Kidney tubule cell (primary cell): ENCODE data around the gene ITGB1.
A peak's percentile ranks its signal among the peaks of the same experiment; 100 is the strongest.
"Not testable (repeated sequence)": the region's sequence is repeated elsewhere in the genome, so short reads cannot be mapped to it uniquely, and the experiment has no call there.

Experiments
- DNase-seq: peaks from one replicate; pipeline ENCODE4 v3.0.0-alpha.2; 2018; ENCODE audit warnings: low spot score

The ITGB1 gene

DNA sequence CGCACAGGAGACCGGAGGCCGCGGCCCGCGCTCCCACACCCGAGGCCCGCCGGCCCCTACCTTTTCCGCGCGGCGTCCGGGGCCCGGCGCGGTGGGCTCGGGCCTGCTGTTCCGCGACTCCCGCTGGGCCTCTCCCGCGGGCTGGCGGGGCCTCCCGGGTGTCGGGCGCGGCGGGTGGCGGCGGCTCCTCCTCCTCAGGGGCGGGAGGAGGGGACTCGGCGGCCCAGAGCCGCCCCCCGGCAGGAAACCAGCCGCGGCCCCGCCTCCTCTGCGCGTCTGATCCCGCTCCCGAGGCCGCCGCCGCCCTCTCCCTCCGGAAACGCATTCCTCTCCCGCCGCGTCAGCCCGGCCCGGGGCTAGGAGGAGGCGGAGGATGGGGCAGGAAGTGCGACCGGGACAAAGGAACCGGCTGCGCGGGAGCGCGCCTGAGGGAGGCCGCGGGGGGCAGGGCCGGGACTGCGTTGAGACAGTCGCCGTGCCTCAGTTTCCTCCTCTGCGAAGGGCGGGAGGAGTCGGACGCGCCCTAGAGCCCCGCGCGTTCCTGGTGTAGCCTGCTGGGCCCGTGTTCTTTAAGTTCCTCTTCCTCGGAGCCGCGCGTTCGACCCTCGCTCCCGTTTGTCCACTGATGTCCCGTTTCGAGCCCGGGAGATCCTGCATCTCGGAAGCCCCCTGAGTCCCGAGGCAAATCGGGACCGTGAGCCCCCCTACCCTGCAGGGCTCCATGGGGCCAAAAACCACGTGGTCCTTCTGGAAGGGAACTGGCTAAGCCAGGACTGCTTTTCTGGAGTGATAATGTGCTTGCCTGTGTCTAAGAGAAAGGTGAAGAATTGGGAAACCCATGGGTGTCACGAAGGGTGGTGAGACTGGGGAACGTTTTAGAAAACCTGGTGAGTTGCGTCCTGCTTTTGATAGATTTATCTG is at the start of gene ITGB1:
Gene ITGB1 (minus strand): TSS at position 146 of the 921 bp plus-strand sequence. CDS start 22,672 bp downstream, outside the sequence.
- peak; percentile 98 for DNase-seq

DNA sequence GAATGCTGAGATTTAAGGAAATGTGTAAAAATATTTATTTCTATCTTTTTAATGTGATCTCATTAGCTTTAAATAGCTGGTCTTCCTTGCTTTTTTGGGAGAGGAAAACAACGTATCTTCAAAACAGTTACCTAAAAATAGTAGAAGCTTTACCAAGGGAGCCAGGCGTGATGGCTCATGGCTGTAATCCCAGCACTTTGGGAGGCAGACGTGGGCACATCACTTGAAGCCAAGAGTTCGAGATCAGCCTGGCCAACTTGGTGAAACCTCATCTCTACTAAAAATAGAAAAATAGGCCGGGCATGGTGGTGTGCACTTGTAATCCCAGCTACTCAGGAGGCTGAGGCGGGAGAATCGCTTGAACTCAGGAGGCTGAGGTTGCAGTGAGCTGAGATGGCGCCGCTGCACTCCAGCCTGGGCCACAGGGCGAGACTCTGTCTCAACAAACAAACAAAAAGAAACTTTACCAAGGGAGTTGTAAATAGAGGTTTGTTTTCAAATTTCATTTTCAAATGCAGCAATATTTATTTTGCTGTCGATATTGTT is 48.4 kb upstream of the ITGB1 start:
- DNase-seq, result no peak

DNA sequence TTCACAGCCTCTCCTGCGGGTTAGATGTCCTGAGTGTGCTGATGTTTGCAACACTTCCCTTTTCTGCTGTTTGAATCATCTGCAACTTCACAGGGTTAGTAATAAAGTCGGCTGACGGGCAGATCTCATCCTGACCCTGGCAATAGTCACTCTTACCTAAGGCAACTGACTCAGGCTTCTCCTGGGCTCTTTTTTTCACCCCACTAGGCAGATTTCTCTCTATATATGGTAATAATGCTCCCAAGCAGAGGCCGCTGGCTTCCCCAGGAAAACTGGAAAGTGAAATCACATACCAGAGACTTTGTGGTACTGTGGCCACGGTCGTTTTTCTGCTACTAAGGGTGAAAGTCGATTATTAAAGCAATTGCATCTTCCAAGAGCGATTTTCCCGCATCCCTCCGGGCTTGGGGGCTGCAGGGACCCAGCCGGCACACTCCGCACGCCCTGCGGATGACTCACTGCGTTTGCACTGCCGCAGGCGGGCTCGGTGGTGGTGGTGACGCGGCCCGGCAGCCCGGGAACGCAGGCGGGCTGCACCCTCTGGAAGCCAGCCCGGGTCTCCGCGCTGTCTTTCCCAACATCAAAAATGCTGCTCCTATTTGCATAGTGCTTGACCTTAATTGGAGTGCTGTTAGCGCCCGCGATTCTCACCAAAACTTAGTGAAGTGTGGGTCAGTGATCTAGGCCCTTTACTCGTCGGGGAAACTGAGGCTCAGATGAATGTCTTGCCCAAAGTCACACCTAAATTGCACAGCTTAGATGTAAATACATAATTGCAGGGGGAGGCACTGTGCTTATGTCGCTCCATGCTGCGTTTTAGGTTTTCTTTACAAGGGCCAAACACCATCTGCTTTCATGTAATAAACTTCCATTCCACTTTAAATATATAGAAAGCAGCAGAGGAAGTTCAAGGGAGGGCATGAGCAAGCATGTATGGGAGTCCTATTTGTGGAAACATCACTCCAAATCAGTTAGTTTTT is 47.6 kb upstream of the ITGB1 start:
- peak; percentile 98 for DNase-seq

DNA sequence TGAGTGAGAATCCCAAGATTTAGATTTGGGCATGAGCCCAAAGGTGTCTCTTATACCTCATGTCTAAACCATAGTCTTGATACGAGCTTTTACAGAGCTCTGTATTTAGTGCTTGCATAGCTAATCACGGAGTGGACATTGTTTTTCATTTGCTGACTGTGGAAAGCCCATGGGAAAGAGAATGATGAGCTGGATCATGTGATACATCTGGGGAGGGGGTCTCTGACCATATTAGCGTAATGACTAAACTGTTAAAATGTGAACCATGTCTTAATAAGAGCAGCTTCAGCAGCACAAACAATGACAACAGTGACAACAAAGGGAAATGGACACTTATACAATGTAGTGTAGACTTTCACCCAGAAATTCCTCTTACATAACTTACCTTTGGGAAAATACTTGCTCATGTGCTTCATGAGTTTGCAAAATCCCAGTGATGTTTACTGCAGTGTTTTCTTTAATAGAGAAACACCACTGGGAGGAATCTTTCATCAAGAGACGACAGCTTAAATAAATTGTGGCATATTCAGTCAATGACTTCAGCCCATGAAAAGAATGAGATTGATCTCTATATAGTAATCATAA is 44.0 kb upstream of the ITGB1 start:
- no peak for DNase-seq

DNA sequence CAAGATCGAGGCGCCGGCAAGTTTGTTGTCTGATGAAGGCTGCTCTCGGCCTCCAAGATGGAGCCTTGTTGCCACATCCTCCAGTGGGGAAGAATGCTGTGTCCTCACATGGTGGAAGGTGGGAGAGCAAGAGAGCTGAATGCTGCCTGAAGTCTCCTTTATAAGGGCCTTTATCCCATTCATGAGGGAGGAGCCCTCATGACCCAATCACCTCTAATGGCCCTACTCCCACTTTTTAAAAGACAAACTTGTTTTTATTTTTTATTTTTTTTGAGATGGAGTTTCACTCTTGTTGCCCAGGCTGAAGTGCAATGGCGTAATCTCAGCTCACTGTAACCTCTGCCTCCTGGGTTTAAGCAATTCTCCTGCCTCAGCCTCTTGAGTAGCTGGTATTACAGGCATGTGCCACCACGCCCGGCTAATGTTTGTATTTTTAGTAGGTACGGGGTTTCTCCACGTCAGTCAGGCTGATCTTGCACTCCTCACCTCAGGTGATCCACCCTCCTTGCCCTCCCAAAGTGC is 40.1 kb upstream of the ITGB1 start:
- DNase-seq, result not testable (repeated sequence)

DNA sequence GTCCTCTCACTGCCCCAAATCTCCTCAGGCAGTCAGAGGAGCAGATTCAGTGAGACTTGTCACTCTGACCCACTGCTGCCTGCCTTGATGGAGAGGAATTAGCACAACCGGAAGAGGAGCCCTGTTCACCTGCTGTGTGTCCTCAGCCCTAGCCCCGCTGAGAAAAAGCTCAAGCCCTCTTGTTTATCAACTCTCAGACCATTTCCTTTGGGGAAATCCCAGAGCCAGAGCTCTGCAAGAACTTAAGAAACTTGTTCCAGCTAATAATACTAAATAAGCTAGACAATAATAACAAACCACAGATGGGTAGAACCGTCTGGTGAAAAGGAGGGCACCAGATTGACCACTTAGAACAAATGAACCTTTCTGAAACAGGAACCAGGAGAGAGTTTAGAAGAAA is 37.7 kb upstream of the ITGB1 start:
- no peak for DNase-seq

DNA sequence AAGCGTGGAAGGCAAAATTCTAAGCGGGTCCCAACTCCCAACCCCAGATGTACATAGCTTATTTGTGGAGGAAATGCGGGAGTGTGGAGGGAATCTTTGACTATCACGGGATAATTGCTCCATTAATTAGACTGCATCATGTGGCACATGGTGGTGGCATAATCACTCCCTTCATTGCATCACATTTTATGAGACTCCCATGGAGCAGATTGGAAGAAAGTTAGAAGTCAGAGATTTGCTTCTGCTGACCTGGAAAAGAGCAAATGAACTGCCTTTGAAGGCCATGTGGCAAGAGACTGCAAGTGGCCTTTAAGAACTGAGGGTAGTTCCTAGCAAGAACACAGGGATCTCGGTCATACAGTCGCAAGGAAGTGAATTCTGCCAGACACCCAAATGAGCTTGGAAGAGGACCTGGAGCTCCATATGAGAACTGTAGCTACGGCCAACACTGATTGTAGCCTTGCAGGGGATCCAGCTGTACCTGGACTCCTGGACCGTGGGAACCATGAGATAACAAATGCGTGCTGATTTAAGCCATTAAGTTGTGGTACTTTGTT is 37.1 kb upstream of the ITGB1 start:
- no peak for DNase-seq

DNA sequence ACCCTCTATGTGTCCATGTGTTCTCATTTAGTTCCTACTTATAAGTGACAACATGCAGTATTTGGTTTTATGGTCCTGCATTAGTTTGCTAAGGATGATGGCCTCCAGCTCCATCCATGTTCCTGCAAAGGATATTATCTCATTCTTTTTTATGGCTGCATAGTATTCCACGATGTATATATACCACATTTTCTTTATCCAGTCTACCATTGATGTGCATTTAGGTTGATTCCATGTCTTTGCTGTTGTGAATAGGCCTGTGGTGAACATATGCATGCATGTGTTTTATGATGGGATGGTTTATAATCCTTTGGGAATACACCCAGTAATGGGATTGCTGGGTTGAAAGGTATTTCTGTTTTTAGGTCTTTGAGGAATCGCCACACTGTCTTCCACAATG is 36.6 kb upstream of the ITGB1 start:
- DNase-seq, result not testable (repeated sequence)

DNA sequence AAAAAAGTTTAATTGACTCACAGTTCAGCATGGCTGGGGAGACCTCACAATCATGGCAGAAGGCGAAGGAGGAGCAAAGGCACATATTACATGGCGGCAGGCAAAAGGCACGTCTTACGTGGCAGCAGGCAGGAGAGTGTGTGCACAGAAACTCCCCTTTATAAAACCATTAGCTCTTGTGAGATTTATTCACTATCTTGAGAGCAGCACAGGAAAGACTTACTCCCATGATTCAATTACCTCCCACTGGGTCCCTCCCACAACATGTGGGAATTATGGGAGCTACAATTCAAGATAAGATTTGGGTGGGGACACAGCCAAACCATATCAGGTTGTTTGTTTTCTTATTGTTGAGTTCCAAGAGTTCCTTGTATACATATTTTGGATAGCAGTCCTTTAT is 34.3 kb upstream of the ITGB1 start:
- not testable (repeated sequence) for DNase-seq

DNA sequence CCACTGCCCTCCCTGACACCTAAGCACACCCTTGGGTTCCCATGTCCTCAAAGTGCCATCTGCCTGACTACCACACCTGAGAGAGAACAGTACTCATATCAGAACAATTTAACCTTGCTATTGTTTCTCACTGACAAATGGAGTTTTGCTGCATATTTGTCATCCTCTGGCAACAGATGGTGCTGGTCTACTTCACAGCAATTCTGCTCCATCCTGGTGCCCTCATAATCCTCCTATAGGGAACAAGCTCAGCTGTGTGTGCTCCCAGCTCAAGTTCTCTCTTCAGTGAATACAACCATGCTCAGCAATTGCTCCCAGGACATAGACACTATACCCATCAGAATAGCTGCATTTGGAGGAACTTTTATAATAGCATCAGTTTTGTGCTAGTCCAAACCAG is 32.8 kb upstream of the ITGB1 start:
- no peak for DNase-seq

DNA sequence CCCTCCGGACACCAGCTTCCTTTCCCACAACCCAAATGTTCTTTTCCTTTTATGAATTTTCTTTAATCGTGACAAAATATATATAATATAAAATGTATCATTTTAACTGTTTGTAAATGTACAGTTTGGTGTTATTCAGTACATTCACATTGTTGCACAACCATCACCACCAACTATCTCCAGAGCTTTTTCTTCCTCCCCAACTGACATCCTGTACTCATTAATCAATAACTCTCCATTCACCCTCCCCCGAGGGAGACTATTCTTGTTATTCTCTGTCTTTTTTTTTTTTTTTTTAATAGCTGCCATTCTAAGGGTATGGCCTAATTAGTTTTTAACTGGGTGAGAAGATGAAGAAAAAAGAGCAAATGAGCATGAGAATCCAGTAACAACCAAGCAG is 30.6 kb upstream of the ITGB1 start:
- no peak for DNase-seq

DNA sequence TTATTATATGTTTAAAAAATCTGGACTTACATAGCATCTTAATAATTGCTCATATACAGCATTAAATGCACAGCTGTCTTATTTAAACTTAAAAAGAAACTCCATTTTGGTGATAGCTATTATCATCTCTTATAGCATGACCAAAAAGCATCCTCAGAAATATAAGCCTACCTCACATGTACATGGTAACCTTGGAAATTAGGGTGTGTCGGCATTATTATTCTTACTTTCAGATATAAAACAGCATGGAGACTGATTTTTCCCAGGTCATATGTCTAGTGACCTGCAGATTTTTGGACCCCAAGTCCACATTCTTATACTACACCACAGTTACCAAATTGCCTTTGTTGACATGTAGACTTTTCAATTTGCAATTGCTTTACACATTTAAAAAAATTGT is 29.1 kb upstream of the ITGB1 start:
- no peak for DNase-seq

DNA sequence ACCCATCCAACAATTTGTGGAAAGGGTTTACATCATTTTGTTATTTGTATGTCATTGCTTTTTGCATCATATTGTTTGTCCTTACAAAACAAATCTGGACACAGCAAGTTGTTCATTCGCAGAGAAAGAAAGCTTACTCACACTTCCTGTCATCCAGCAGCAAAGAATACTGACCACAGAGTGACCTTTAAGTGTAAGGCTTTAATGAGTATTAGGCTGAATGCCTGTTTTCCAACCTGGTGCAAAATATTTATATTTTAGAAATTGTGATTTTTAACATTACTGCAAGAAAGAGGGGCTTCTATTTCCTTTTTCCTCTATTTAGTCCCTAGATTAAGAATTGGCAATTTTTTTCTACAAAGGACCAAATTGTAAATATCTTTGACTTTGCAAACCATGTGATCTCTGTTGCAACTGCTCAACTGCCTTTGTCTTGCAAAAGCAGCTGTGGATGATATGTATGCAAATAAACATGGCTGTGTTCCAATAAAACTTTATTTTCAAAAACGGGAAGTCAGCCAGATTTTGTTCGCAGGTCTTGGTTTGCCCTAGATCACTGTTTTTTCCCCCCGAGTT is 27.8 kb upstream of the ITGB1 start:
- peak; percentile 80 for DNase-seq

DNA sequence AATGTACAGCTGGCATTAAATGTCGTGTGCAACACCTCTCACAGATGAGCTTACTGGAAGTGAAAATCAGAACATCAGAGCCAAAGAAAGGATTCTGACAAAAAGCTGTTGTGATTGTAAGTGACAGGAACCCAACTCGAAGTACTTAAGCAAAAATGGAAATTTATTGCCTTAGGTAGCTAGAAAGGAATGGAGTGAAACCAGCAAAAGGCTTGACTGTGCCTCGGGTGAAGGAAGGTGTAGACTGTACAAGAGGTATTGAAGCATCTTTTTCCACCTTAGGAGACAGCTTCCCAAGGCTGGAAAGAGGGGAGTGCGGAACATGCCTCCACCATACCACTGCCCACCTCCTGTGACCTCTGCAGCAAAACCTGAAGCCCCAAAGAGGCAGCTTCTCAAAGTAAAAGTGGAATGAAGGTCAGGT is 27.3 kb upstream of the ITGB1 start:
- DNase-seq, result no peak

DNA sequence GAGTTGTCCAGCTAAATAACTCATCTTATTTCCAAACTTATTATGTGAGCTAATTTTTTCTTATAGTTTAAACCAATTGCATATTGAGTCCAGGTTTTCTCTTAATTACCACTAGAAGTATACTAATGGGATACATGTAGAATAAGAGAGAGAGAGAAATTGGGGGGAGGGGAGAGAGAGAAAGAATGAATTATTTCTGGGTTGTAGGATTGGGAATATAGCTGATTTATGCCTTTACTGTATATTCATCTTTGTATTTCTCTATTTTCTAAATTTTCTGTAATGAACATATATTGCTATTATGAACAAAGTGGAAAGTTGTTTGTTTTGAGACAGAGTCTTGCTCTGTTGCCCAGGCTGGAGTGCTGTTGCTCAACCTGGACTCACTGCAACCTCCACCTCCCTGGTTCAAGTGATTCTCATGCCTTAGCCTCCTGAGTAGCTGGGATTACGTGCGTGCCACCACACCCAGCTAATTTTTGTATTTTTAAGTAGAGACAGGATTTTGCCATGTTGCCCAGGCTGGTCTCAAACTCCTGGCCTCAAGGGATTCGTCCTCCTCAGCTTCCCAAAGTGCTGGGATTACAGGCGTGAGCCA is 26.1 kb upstream of the ITGB1 start:
- DNase-seq, result no peak

DNA sequence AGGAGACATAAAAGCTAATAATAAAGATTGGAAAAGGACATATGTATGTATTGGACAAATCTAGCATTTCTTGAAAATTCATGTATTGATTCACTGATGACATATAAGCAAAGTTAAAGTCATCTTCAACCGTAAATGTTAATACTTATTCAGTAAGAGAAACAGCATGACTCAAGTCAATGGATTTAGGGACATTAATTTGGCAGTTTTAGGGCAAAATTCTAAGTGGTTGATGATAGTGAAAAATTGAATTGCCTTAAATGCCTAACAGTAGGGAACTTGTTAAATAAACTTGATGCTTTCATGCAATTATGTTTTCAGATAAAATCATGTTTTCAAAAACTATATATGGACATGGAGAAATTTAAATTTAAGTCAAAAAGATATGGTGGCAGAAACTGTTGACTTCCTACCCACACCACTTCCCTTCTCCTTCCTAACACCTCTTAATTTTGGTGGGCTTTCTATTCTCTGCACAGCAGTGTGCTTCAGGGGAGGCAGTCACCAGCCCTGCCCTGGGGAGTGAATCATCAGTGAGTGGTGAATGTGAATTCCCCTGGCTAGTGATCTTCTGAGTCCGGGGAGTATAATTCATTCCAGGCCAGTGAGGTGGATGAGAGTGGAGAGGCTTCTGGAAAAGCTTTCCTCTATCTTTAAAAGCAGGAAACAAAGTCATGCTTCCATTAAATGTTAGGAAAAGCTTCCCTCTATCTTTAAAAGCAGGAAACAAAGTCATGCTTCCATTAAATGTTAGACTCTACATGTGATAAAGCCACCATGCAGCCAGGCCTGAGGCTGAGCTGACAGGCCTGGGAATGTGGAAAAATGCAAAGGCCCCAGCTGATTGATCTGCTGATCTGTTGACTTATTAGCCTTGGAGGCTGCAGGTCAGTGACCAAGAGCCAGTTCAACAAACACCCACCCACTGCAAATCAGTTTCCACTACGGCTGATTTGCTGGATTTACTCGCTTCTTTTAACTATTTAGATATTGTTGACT is 25.2 kb upstream of the ITGB1 start:
- peak; percentile 98 for DNase-seq

DNA sequence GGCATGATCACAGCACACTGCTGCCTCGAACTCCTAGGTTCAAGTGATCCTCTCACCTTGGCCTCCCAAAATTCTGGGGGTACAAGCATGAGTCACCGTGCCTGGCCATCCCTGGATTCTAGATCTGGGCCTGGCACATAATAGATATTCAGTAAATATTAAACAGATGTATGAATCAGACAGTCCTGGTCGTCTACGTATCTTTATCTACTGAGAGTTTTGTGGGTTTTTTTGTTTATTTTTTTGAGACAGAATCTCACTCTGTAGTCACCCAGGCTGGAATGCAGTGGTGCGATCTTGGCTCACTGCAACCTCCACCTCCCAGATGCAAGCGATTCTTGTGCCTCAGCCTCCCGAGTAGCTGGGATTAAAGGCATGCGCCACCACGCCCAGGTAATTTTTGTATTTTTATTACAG is 24.3 kb upstream of the ITGB1 start:
- DNase-seq, result peak; percentile 97

DNA sequence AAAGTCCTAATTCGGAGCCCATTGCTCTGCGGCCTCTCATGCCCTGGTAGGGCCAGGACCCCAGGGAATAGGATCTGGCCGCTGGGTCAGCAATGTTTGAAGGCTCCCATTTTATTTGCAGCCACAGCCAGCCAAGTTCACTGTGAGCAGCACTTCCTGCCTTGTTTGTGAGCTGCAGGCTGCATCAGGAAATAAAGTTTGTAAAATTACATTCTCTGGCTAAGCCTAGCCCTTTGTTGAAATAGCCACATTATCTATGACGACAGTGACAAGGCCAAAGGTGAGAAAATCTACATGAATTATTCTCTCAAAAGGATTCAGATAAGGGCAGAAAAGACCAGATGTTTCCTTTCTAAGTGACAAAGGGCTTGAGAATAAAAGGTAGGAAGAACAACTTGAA is 23.7 kb upstream of the ITGB1 start:
- DNase-seq, result peak; percentile 84
